WTC11 (cell line): ENCODE measurements around the gene MBOAT2.

ENCODE experiments used
- AFF4 ChIP-seq: sonication (generic); formaldehyde crosslinking; IDR thresholded peaks from 2 replicates; pipeline ENCODE4 v1.8.1; 2023; ENCODE audit warnings: mild to moderate bottlenecking, missing genetic modification reagents, borderline replicate concordance
- ATF6 ChIP-seq: sonication (generic); formaldehyde crosslinking; IDR thresholded peaks from 2 replicates; pipeline ENCODE4 v1.8.1; 2023; ENCODE audit warnings: mild to moderate bottlenecking, missing genetic modification reagents
- ELF4 ChIP-seq: sonication (generic); formaldehyde crosslinking; IDR thresholded peaks from 2 replicates; pipeline ENCODE4 v1.8.1; 2022; ENCODE audit warnings: low read depth, mild to moderate bottlenecking, moderate library complexity, missing genetic modification reagents
- GABPB1 ChIP-seq: sonication (generic); formaldehyde crosslinking; IDR thresholded peaks from 2 replicates; pipeline ENCODE4 v1.8.1; 2023; ENCODE audit warnings: mild to moderate bottlenecking, missing genetic modification reagents
- NFYB ChIP-seq: sonication (generic); formaldehyde crosslinking; conservative IDR thresholded peaks from 2 replicates; pipeline ENCODE4 v1.8.0; 2022; ENCODE audit warnings: low read depth, missing genetic modification reagents
- PRDM15 ChIP-seq: sonication (generic); formaldehyde crosslinking; IDR thresholded peaks from 2 replicates; pipeline ENCODE4 v1.8.0; 2022; ENCODE audit warnings: missing genetic modification reagents
- SMAD4 ChIP-seq: sonication (generic); formaldehyde crosslinking; IDR thresholded peaks from 2 replicates; pipeline ENCODE4 v1.8.0; 2022; ENCODE audit warnings: mild to moderate bottlenecking, missing genetic modification reagents
- TCF7 ChIP-seq: sonication (generic); formaldehyde crosslinking; IDR thresholded peaks from 2 replicates; pipeline ENCODE4 v1.8.0; 2022; ENCODE audit warnings: mild to moderate bottlenecking, low read depth, missing genetic modification reagents, moderate library complexity
- ZNF121 ChIP-seq: sonication (generic); formaldehyde crosslinking; IDR thresholded peaks from 2 replicates; pipeline ENCODE4 v1.8.0; 2023; ENCODE audit warnings: missing genetic modification reagents
- TF ChIP-seq, protein P1 (sequence below): sonication (generic); formaldehyde crosslinking; IDR thresholded peaks from 2 replicates; pipeline ENCODE4 v1.8.1; 2022; ENCODE audit warnings: missing genetic modification reagents, borderline replicate concordance
- TF ChIP-seq, protein P2 (sequence below): sonication (generic); formaldehyde crosslinking; IDR thresholded peaks from 2 replicates; pipeline ENCODE4 v1.8.0; 2022; ENCODE audit warnings: mild to moderate bottlenecking, missing genetic modification reagents
- TF ChIP-seq, protein P3 (sequence below): fragments of 200-600 bp; IDR thresholded peaks from 2 replicates; pipeline ENCODE4 v1.8.0; 2022; ENCODE audit warnings: antibody characterized with exemption
- TF ChIP-seq, protein P4 (sequence below): sonication (generic); formaldehyde crosslinking; IDR thresholded peaks from 2 replicates; pipeline ENCODE4 v1.8.1; 2023; ENCODE audit warnings: mild to moderate bottlenecking, missing genetic modification reagents, moderate library complexity
- TF ChIP-seq, protein P5 (sequence below): sonication (generic); formaldehyde crosslinking; IDR thresholded peaks from 2 replicates; pipeline ENCODE4 v1.8.0; 2023; ENCODE audit warnings: missing genetic modification reagents

- TF ChIP-seq ATF6 (CRISPR knock-in tag) (no peak), PRDM15 (CRISPR knock-in tag) (no peak), GABPB1 (CRISPR knock-in tag) (no peak), AFF4 (CRISPR knock-in tag) (no peak), ELF4 (CRISPR knock-in tag) (no peak), ZNF121 (no peak), NFYB (CRISPR knock-in tag) (no peak), TCF7 (no peak), SMAD4 (no peak)
- TF ChIP-seq, protein P1, sequence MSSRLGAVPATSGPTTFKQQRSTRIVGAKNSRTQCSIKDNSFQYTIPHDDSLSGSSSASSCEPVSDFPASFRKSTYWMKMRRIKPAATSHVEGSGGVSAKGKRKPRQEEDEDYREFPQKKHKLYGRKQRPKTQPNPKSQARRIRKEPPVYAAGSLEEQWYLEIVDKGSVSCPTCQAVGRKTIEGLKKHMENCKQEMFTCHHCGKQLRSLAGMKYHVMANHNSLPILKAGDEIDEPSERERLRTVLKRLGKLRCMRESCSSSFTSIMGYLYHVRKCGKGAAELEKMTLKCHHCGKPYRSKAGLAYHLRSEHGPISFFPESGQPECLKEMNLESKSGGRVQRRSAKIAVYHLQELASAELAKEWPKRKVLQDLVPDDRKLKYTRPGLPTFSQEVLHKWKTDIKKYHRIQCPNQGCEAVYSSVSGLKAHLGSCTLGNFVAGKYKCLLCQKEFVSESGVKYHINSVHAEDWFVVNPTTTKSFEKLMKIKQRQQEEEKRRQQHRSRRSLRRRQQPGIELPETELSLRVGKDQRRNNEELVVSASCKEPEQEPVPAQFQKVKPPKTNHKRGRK (CRISPR knock-in tag), result no peak
- TF ChIP-seq, protein P2, sequence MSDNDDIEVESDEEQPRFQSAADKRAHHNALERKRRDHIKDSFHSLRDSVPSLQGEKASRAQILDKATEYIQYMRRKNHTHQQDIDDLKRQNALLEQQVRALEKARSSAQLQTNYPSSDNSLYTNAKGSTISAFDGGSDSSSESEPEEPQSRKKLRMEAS, result no peak
- TF ChIP-seq, protein P3, sequence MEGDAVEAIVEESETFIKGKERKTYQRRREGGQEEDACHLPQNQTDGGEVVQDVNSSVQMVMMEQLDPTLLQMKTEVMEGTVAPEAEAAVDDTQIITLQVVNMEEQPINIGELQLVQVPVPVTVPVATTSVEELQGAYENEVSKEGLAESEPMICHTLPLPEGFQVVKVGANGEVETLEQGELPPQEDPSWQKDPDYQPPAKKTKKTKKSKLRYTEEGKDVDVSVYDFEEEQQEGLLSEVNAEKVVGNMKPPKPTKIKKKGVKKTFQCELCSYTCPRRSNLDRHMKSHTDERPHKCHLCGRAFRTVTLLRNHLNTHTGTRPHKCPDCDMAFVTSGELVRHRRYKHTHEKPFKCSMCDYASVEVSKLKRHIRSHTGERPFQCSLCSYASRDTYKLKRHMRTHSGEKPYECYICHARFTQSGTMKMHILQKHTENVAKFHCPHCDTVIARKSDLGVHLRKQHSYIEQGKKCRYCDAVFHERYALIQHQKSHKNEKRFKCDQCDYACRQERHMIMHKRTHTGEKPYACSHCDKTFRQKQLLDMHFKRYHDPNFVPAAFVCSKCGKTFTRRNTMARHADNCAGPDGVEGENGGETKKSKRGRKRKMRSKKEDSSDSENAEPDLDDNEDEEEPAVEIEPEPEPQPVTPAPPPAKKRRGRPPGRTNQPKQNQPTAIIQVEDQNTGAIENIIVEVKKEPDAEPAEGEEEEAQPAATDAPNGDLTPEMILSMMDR, result no peak
- TF ChIP-seq, protein P4, sequence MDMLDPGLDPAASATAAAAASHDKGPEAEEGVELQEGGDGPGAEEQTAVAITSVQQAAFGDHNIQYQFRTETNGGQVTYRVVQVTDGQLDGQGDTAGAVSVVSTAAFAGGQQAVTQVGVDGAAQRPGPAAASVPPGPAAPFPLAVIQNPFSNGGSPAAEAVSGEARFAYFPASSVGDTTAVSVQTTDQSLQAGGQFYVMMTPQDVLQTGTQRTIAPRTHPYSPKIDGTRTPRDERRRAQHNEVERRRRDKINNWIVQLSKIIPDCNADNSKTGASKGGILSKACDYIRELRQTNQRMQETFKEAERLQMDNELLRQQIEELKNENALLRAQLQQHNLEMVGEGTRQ (CRISPR knock-in tag), result no peak
- TF ChIP-seq, protein P5, sequence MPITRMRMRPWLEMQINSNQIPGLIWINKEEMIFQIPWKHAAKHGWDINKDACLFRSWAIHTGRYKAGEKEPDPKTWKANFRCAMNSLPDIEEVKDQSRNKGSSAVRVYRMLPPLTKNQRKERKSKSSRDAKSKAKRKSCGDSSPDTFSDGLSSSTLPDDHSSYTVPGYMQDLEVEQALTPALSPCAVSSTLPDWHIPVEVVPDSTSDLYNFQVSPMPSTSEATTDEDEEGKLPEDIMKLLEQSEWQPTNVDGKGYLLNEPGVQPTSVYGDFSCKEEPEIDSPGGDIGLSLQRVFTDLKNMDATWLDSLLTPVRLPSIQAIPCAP, result no peak
Measured at GRCh38 chr2:8851811-8852560, 151.5 kb downstream of the MBOAT2 start.
